HUES48 (cell line): ENCODE results near the gene PHLDA2.

Experiments used
- H3K27ac ChIP-seq: one replicate; pipeline ENCODE4 v1.7.0; 2013; ENCODE audit warnings: low read depth, low read length, inconsistent platforms
- H3K27me3 ChIP-seq: 2 replicates; pipeline ENCODE4 v1.6.1; 2013; ENCODE audit warnings: mild to moderate bottlenecking, low read length; ENCODE audit not compliant: control insufficient read depth, insufficient read depth
- H3K36me3 ChIP-seq: 2 replicates; pipeline ENCODE4 v1.6.1; 2013; ENCODE audit warnings: low read length; ENCODE audit not compliant: control insufficient read depth, insufficient read depth
- H3K4me1 ChIP-seq: 2 replicates; pipeline ENCODE4 v1.6.1; 2013; ENCODE audit warnings: mild to moderate bottlenecking, low read length; ENCODE audit not compliant: control insufficient read depth, insufficient read depth
- H3K4me3 ChIP-seq: 2 replicates; pipeline ENCODE4 v1.5.1; 2013; ENCODE audit warnings: mild to moderate bottlenecking, low read depth, low read length
- H3K9ac ChIP-seq: 2 replicates; pipeline ENCODE4 v1.6.1; 2013; ENCODE audit warnings: mild to moderate bottlenecking, low read depth, low read length, moderate library complexity
- H3K9me3 ChIP-seq: 2 replicates; pipeline ENCODE4 v1.6.1; 2013; ENCODE audit warnings: low read length; ENCODE audit not compliant: control insufficient read depth, insufficient read depth

PHLDA2 gene

DNA sequence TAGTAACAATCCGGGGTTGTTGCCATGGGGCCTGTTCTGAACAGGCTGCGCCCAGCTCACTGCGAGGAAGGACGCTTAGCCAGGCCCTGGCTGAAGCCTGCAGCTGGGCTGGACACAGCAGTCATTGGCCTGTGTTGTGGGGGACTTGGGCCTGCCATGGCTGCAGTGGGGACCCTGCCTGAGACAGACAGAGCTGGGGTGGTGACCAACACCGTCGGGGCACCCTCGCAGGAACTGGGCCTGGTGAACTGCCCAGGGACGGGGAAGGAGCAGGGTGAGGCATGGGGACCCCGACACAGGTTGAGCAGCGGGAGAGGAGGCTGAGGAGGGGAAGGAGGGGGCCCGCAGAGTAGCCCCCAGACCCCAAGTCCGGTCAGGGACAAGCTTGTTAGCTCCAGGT lies 8.9 kb downstream of the PHLDA2 start:
- Histone ChIP-seq H3K27me3 (0 out of 2 replicates have a peak, but pooled peaks cover 2% of the 10 kb centered on the region), H3K9ac (no peak overlapping the region), H3K4me3 (no peak overlapping the region), H3K27ac (no peak overlapping the region), H3K9me3 (no peaks in the 10 kb centered on the region), H3K36me3 (no peaks in the 10 kb centered on the region), H3K4me1 (no peaks in the 10 kb centered on the region)

DNA sequence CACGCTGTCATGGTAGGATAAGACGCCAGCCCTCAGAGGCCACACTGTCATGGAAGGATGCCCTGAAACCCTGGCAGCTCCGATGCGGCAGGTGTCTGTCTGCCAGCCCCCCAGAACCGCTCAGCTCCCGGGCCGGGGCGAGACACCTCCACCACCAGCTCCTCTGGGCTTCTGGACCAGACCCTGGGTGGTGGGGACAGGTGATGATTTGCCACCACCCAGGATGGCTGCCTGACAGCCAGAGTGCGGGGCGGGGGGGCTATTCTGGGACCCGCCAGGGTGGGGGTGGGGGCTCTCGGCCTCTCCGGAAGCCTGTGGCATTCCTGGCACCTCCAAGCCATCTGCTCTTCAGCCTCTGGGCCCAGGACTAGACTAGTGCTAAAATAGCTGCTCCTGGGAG lies 9.4 kb downstream of the PHLDA2 start:
- no peaks in the 10 kb centered on the region for H3K36me3 ChIP-seq
- 0 out of 2 replicates have a peak, but pooled peaks cover 2% of the 10 kb centered on the region for H3K27me3 ChIP-seq
- H3K9ac ChIP-seq, result no peak overlapping the region
- H3K4me1 ChIP-seq, result no peaks in the 10 kb centered on the region
- no peak overlapping the region for H3K27ac ChIP-seq
- H3K9me3 ChIP-seq, result no peaks in the 10 kb centered on the region
- no peak overlapping the region for H3K4me3 ChIP-seq

DNA sequence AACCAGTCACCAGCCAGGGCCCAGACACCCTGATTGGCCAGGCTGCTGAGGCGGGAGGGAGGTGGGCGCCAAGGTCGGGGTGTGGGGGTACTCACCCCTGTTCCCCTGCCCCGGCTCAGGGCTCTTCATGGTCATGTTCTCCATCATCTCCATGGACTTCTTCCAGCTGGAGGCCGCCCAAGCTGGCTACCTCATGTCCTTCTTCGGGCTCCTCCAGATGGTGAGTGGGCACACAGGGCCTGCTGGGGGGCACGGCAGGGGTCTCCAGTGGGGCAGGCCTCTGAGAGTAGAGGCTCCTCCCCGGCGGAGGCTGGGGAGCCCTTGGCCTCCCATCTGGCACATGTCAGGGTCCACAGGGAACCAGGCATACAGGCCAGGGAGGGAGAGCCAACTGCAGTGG lies 10.0 kb downstream of the PHLDA2 start:
- Histone ChIP-seq H3K9me3 (no peaks in the 10 kb centered on the region), H3K27ac (no peak overlapping the region), H3K4me1 (no peaks in the 10 kb centered on the region)

DNA sequence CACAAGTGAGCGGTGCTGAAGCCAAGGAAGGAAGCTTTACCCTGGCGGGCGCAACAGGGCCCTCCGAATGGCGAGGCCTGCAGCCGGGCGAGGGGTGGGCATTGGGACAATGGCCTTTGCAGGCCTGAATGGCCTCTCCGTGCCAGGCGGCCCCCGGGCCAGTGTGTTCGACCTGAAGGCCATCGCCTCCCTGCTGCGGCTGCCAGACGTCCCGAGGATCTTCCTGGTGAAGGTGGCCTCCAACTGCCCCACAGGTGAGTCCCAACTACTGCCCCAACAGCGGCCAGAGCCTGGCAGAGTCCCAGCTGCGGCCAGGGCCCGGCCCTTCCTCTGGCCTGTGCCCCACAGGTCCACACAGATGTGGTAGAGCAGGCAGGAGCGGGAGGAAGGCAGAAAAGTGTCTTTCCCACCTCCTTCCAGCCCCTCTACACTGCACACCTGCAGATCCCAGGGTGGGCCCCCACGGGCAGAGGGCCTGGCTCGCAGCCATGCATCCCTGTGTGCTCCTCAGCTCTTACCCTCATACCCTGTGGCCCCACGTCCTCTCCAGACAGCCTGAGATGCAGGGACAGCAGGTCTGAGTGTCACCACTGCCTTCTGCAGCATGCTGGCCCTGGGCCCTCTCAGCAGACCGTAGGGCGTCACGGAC lies 11.3 kb downstream of the PHLDA2 start:
- H3K27ac ChIP-seq, result no peak overlapping the region
- no peaks in the 10 kb centered on the region for H3K36me3 ChIP-seq
- H3K4me3 ChIP-seq, result no peak overlapping the region
- 0 out of 2 replicates have a peak, but pooled peaks cover 2% of the 10 kb centered on the region for H3K27me3 ChIP-seq
- H3K4me1 ChIP-seq, result 0 out of 2 replicates have a peak, but pooled peaks cover 5% of the 10 kb centered on the region
- H3K9me3 ChIP-seq, result no peaks in the 10 kb centered on the region
- H3K9ac ChIP-seq, result no peak overlapping the region

More for the DNA sequence above, 10.0 kb downstream of the PHLDA2 start:
- Histone ChIP-seq H3K27me3 (0 out of 2 replicates have a peak, but pooled peaks cover 2% of the 10 kb centered on the region), H3K9ac (no peak overlapping the region), H3K36me3 (no peaks in the 10 kb centered on the region), H3K4me3 (no peak overlapping the region)

DNA sequence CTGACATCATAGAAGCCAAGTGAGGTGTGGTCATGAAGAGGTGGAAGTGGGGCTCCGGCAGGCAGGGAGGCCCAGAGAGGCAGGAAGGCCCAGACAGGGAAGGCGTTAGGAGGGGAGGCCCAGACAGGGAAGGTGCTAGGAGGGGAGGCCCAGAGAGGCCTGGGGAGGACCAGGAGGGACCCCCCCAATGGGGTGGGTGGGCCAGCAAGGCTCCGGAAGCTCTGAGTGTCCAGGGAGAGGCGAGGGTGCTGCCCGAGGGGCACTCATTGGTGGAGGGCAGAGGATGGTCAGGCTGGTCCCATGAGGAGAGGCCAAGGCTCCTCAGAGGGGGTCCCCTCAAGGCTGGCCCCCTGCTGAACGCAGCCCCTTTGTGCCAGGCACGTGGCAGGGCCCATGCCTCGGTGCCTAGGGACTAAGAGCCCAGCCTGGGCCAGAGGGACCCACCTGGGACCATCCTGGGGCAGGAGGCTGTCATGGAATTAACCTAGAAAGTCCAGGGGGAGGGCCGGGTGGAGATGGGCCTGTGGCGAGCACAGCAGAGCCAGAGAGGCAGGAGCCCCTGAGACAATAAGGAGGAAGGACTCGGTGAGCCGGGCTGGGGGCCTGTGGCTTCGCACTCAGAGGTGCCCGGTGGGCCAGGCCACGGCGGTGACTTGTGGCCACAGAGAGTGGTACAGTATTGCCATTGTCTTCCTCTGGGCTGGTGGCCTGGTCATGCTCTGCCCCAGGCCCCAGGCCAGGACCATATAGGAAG lies 12.2 kb downstream of the PHLDA2 start:
- Histone ChIP-seq H3K27ac (no peak overlapping the region), H3K27me3 (0 out of 2 replicates have a peak, but pooled peaks cover 2% of the 10 kb centered on the region), H3K36me3 (no peaks in the 10 kb centered on the region), H3K9me3 (no peaks in the 10 kb centered on the region), H3K4me3 (no peak overlapping the region), H3K9ac (no peak overlapping the region), H3K4me1 (0 out of 2 replicates have a peak, but pooled peaks cover 10% of the 10 kb centered on the region)

DNA sequence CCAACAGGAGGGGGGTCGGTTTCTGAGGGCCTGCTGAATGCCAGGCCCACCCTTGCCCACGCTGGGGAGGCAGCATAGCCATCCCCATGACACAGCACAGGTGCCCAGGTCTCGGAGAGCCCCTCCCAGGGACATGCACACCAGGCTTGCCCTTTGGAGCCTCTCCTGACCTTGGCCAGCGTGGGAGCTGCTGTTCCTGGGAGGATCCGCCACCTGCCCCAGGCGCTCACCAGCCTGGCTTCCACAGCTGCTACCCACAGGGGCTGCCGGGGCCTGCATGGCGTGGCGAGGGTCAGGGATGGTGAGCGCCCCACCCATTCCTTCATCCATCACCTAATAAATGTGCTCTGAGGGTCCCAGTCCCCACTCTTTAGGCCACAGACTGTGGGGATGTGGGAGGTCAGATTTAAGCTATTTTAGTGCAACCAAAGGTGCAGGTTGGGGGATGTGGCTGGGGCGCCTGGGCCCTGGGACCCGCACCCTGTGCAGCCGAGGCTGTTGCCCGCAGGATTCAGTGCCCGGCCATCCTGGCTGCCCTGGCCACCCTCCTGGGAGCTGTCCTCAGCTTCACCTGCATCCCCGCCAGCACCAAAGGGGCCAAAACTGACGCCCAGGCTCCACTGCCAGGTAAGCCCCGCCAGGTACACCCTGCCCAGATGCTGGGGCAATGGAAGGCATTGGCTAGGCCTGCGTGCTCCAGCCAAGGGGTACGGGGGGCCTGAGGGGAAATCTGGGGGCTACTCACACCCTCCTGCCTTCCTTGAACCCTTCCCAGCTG lies 12.9 kb downstream of the PHLDA2 start:
- Histone ChIP-seq H3K4me1 (0 out of 2 replicates have a peak, but pooled peaks cover 10% of the 10 kb centered on the region), H3K9ac (no peak overlapping the region), H3K36me3 (no peaks in the 10 kb centered on the region)

DNA sequence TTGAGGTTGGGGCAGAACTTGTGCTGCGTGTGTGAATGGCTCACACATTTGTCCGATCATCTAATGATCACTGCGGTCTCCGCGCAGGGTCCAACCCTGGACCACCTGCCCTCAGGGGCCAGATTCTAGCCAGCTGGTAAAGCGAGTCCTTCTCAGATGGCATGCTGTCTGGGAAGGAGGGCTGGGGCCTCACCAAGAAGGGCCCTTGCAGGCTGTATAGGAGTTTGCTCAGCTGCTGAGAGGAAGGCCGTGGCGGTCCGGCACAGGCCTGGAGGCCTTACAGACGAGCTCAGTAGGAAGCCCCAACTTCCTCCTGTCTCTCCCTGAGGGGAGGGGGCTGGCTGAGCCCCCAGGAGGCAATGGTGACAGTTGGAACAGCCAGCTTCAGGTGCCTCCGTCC lies 13.7 kb downstream of the PHLDA2 start:
- Histone ChIP-seq H3K9ac (no peak overlapping the region), H3K4me3 (no peak overlapping the region), H3K9me3 (no peaks in the 10 kb centered on the region), H3K27me3 (0 out of 2 replicates have a peak, but pooled peaks cover 2% of the 10 kb centered on the region), H3K27ac (no peak overlapping the region), H3K36me3 (no peaks in the 10 kb centered on the region), H3K4me1 (0 out of 2 replicates have a peak, but pooled peaks cover 10% of the 10 kb centered on the region)

More for the DNA sequence above, 12.9 kb downstream of the PHLDA2 start:
- Histone ChIP-seq H3K4me3 (no peak overlapping the region), H3K27me3 (0 out of 2 replicates have a peak, but pooled peaks cover 2% of the 10 kb centered on the region), H3K9me3 (no peaks in the 10 kb centered on the region), H3K27ac (no peak overlapping the region)

DNA sequence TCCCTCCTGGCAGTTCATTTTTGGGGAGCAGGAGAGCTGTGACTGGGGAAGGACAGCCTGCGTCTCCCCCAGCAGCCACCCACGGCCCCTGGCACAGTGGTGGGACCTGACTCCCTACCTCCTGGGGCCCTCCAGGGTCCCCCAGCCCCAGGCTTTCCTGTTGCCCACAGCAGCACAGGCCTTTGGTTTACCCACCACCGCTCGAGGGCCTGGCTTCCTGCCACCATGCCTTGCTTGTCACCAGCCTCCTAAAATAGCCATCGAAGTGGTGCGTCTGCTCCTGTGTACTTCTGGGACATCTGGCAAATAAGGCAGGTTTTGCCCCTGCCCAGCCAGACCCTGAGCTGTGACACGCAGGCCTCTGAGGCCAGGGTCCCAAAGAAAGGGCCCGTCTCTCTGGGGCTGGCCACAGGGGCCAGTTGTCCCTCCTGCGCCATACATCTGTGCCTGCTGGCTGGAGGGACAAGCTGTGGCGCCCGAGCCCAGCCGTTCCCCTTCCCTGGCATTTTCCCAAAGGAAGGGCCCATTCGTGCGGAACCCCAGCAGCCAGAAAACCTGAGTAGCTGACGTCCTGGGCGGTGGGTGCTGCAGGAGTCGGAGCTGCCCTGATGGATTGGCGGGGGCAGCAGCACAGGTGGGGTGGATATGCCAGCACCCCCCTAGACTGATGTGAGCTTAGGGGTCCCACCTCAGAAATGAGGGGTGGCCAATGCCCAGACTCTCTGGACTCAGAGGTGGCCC lies 14.6 kb downstream of the PHLDA2 start:
- Histone ChIP-seq H3K27me3 (0 out of 2 replicates have a peak, but pooled peaks cover 2% of the 10 kb centered on the region), H3K36me3 (no peaks in the 10 kb centered on the region), H3K4me3 (no peak overlapping the region), H3K9ac (no peak overlapping the region), H3K27ac (no peak overlapping the region), H3K9me3 (no peaks in the 10 kb centered on the region), H3K4me1 (0 out of 2 replicates have a peak, but pooled peaks cover 10% of the 10 kb centered on the region)

DNA sequence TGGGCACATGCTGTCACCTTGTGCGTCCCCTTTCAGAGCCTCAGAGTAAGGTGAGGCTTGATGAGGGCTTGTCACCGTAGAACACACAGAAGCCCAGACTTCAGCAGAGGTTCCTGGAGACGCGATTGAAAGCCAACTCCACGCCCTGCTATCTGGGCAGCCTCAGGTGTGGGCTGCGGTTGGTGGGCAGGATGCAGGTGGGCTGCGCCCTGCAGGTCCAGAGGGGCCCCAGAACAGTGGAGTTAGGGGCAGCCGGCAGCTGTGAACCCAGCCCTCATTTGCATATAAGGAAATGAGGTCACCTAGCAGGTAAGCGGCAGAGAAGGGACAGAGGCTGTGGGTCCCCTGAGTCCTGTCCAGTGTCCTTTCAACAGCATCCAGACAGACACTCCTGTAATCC lies 15.4 kb downstream of the PHLDA2 start:
- Histone ChIP-seq H3K4me1 (0 out of 2 replicates have a peak, but pooled peaks cover 10% of the 10 kb centered on the region), H3K9ac (no peak overlapping the region), H3K9me3 (no peaks in the 10 kb centered on the region), H3K4me3 (no peak overlapping the region), H3K27ac (no peak overlapping the region), H3K27me3 (0 out of 2 replicates have a peak, but pooled peaks cover 2% of the 10 kb centered on the region), H3K36me3 (no peaks in the 10 kb centered on the region)

DNA sequence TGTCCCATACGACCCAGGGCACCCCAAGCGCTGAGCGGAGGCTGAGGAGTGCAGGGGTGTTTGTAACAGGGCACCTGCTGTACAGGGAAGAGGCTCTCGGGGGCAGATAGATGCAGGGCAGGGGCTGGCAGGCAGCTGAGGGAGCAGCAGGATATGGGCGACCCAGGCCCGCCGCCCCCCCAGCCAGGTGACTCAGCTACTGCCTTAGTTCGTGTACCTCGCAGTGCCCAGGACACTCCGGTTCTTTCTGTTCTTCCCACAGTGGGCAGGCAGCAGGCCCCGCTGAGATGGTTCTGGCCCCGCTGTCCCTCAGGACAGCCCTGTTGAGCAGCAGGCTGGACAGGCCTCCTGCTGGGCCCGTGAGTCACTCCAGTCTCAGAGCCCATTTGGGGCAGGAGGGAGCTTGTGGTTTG lies 16.2 kb downstream of the PHLDA2 start:
- Histone ChIP-seq H3K9ac (no peak overlapping the region), H3K27ac (peak overlapping the region; percentile 51), H3K36me3 (no peaks in the 10 kb centered on the region), H3K27me3 (0 out of 2 replicates have a peak, but pooled peaks cover 2% of the 10 kb centered on the region), H3K9me3 (no peaks in the 10 kb centered on the region), H3K4me3 (no peak overlapping the region), H3K4me1 (0 out of 2 replicates have a peak, but pooled peaks cover 10% of the 10 kb centered on the region)
